Natural killer cell treated with Interleukin-12 subunit alpha and Interleukin-12 subunit beta and Interleukin-15 and Interleukin-18, amount 100 ng/mL, for 72 hours (primary cell): ENCODE measurements around the gene FBLN5. TPM values are rescaled to one million over a fixed set of nuclear protein-coding genes. Genes with fewer than 3 reads are reported as not detected.

Experiments used
- ATAC-seq, 2 donors: fragments of 150-1000 bp; cut with Tn5 transposase in 1 of 2; sonication (Bioruptor Pico), chemical (Tn5 transposase) in 1 of 2; 2 replicates each; pipeline ENCODE4 v1.10.0; 2021
- DNase-seq: peaks from one replicate; pipeline ENCODE4 v3.0.0; 2022; ENCODE audit warnings: low spot score
- H3K27ac Mint-ChIP-seq, 2 donors: 1 replicate in 1 of 2; 2 replicates in 1 of 2; pipeline ENCODE4 v1.8.0; 2022; ENCODE audit warnings: mixed read lengths in 2 of 2, mild to moderate bottlenecking in 1 of 2, moderate library complexity in 1 of 2
- H3K27me3 Mint-ChIP-seq, 2 donors: 1 replicate in 1 of 2; 2 replicates in 1 of 2; pipeline ENCODE4 v1.8.0; 2022; ENCODE audit warnings: mixed read lengths in 2 of 2
- H3K36me3 Mint-ChIP-seq: one replicate; pipeline ENCODE4 v1.8.0; 2022; ENCODE audit warnings: mixed read lengths
- H3K4me1 Mint-ChIP-seq, 2 donors: 1 replicate in 1 of 2; 2 replicates in 1 of 2; pipeline ENCODE4 v1.8.0; 2022; ENCODE audit warnings: low read depth in 2 of 2, mixed read lengths in 2 of 2, mild to moderate bottlenecking in 1 of 2
- H3K4me3 Mint-ChIP-seq: one replicate; pipeline ENCODE4 v1.8.0; 2022; ENCODE audit warnings: mixed read lengths
- H3K9me3 Mint-ChIP-seq: 2 replicates; pipeline ENCODE4 v1.8.0; 2022; ENCODE audit warnings: mixed read lengths
- total RNA-seq, 2 donors: library from RNA; stranded (reverse); gene quantifications; one replicate each; pipeline ENCODE4 v1.2.3, GENCODE V29; 2022

The FBLN5 gene
- total RNA-seq, 2 donors from 2014 or later: not detected

GRCh38 chr14:91893007-91893406 lies 54.5 kb downstream of the FBLN5 start:
- Mint-ChIP-seq H3K36me3 (no peaks in the 10 kb centered on the region), H3K27ac (peak overlapping the region in 1 of 2 donors; percentile 40), H3K4me1 (peaks cover 13 to 24% of the 10 kb centered on the region in 2 donors), H3K4me3 (no peak overlapping the region), H3K9me3 (no peaks in the 10 kb centered on the region), H3K27me3 (peaks cover 0 to 2% of the 10 kb centered on the region in 2 donors)
- no peak for DNase-seq
- no peak for ATAC-seq

GRCh38 chr14:91891721-91892220 lies 55.7 kb downstream of the FBLN5 start:
- DNase-seq (no peak), ATAC-seq (no peak)
- H3K9me3 Mint-ChIP-seq: no peaks in the 10 kb centered on the region
- no peak overlapping the region for H3K27ac Mint-ChIP-seq
- no peak overlapping the region for H3K4me3 Mint-ChIP-seq
- peaks cover 13 to 22% of the 10 kb centered on the region in 2 donors for H3K4me1 Mint-ChIP-seq
- H3K27me3 Mint-ChIP-seq: no peaks in the 10 kb centered on the region
- no peaks in the 10 kb centered on the region for H3K36me3 Mint-ChIP-seq

- Mint-ChIP-seq H3K9me3 (no peaks in the 10 kb centered on the region), H3K4me1 (peaks cover 13 to 22% of the 10 kb centered on the region in 2 donors), H3K4me3 (no peak overlapping the region), H3K27me3 (no peaks in the 10 kb centered on the region), H3K36me3 (no peaks in the 10 kb centered on the region), H3K27ac (no peak overlapping the region)
- no peak for ATAC-seq
- no peak for DNase-seq
Observed at GRCh38 chr14:91891101-91891500, 56.4 kb downstream of the FBLN5 start.

- no peaks in the 10 kb centered on the region for H3K27me3 Mint-ChIP-seq
- ATAC-seq (no peak), DNase-seq (no peak)
- peaks cover 13 to 22% of the 10 kb centered on the region in 2 donors for H3K4me1 Mint-ChIP-seq
- H3K9me3 Mint-ChIP-seq: no peaks in the 10 kb centered on the region
- no peaks in the 10 kb centered on the region for H3K36me3 Mint-ChIP-seq
- no peak overlapping the region for H3K4me3 Mint-ChIP-seq
- no peak overlapping the region for H3K27ac Mint-ChIP-seq
Observed at GRCh38 chr14:91890291-91890749, 57.2 kb downstream of the FBLN5 start.

- Mint-ChIP-seq H3K4me3 (no peak overlapping the region), H3K27me3 (no peaks in the 10 kb centered on the region)
- DNase-seq: no peak
Observed at GRCh38 chr14:91889477-91890211, 57.9 kb downstream of the FBLN5 start.

GRCh38 chr14:91888641-91889476 lies 58.6 kb downstream of the FBLN5 start:
- no peak overlapping the region for H3K27ac Mint-ChIP-seq
- H3K4me3 Mint-ChIP-seq: no peak overlapping the region
- ATAC-seq: no peak
- DNase-seq: no peak
- no peaks in the 10 kb centered on the region for H3K9me3 Mint-ChIP-seq
- no peaks in the 10 kb centered on the region for H3K36me3 Mint-ChIP-seq
- H3K27me3 Mint-ChIP-seq: no peaks in the 10 kb centered on the region
- peaks cover 13 to 31% of the 10 kb centered on the region in 2 donors for H3K4me1 Mint-ChIP-seq

More at GRCh38 chr14:91889477-91890211, 57.9 kb downstream of the FBLN5 start:
- peaks cover 13 to 24% of the 10 kb centered on the region in 2 donors for H3K4me1 Mint-ChIP-seq
- H3K9me3 Mint-ChIP-seq: no peaks in the 10 kb centered on the region
- no peaks in the 10 kb centered on the region for H3K36me3 Mint-ChIP-seq
- H3K27ac Mint-ChIP-seq: no peak overlapping the region
- ATAC-seq: peak in 1 of 2 donors; percentile 37

GRCh38 chr14:91886961-91887360 lies 60.5 kb downstream of the FBLN5 start:
- no peak overlapping the region for H3K4me3 Mint-ChIP-seq
- DNase-seq (no peak), ATAC-seq (no peak)
- H3K9me3 Mint-ChIP-seq: no peaks in the 10 kb centered on the region
- no peaks in the 10 kb centered on the region for H3K36me3 Mint-ChIP-seq
- no peaks in the 10 kb centered on the region for H3K27me3 Mint-ChIP-seq
- no peak overlapping the region for H3K27ac Mint-ChIP-seq
- peaks cover 7 to 34% of the 10 kb centered on the region in 2 donors for H3K4me1 Mint-ChIP-seq

- DNase-seq (no peak), ATAC-seq (no peak)
- Mint-ChIP-seq H3K36me3 (no peaks in the 10 kb centered on the region), H3K9me3 (no peaks in the 10 kb centered on the region), H3K4me3 (no peak overlapping the region), H3K27me3 (no peaks in the 10 kb centered on the region), H3K27ac (no peak overlapping the region), H3K4me1 (peaks cover 7 to 31% of the 10 kb centered on the region in 2 donors)
Observed at GRCh38 chr14:91885839-91886238, 61.7 kb downstream of the FBLN5 start.

- ATAC-seq (no peak), DNase-seq (no peak)
- H3K27me3 Mint-ChIP-seq: no peaks in the 10 kb centered on the region
- peaks cover 2 to 27% of the 10 kb centered on the region in 2 donors for H3K4me1 Mint-ChIP-seq
- H3K4me3 Mint-ChIP-seq: no peak overlapping the region
- H3K27ac Mint-ChIP-seq: no peak overlapping the region
- H3K9me3 Mint-ChIP-seq: no peaks in the 10 kb centered on the region
- H3K36me3 Mint-ChIP-seq: no peaks in the 10 kb centered on the region
Observed at GRCh38 chr14:91885113-91885712, 62.3 kb downstream of the FBLN5 start.

GRCh38 chr14:91884664-91885063 lies 62.8 kb downstream of the FBLN5 start:
- Mint-ChIP-seq H3K27me3 (no peaks in the 10 kb centered on the region), H3K36me3 (no peaks in the 10 kb centered on the region), H3K4me1 (peaks cover 0 to 22% of the 10 kb centered on the region in 2 donors), H3K9me3 (no peaks in the 10 kb centered on the region), H3K27ac (no peak overlapping the region), H3K4me3 (no peak overlapping the region)
- no peak for ATAC-seq
- no peak for DNase-seq

- no peak for DNase-seq
- Mint-ChIP-seq H3K4me1 (peaks cover 0 to 22% of the 10 kb centered on the region in 2 donors), H3K27ac (no peak overlapping the region), H3K36me3 (no peaks in the 10 kb centered on the region), H3K4me3 (no peak overlapping the region), H3K27me3 (no peaks in the 10 kb centered on the region), H3K9me3 (no peaks in the 10 kb centered on the region)
- ATAC-seq: no peak
Observed at GRCh38 chr14:91883753-91884152, 63.7 kb downstream of the FBLN5 start.

GRCh38 chr14:91882776-91883175 lies 64.7 kb downstream of the FBLN5 start:
- no peak overlapping the region for H3K27ac Mint-ChIP-seq
- no peaks in the 10 kb centered on the region for H3K36me3 Mint-ChIP-seq
- no peaks in the 10 kb centered on the region for H3K9me3 Mint-ChIP-seq
- H3K4me1 Mint-ChIP-seq: peaks cover 0 to 22% of the 10 kb centered on the region in 2 donors
- no peak for ATAC-seq
- no peak for DNase-seq
- no peak overlapping the region for H3K4me3 Mint-ChIP-seq
- H3K27me3 Mint-ChIP-seq: no peaks in the 10 kb centered on the region

GRCh38 chr14:91882369-91882768 lies 65.1 kb downstream of the FBLN5 start:
- Mint-ChIP-seq H3K27me3 (no peaks in the 10 kb centered on the region), H3K4me3 (no peak overlapping the region), H3K36me3 (no peaks in the 10 kb centered on the region), H3K4me1 (peaks cover 0 to 22% of the 10 kb centered on the region in 2 donors), H3K27ac (no peak overlapping the region), H3K9me3 (no peaks in the 10 kb centered on the region)
- ATAC-seq (no peak), DNase-seq (no peak)
